Trophoblast cell (in vitro differentiated cells and primary cell): Measurements from ENCODE around the gene CNPPD1.
A peak's percentile ranks its signal among the peaks of the same experiment; 100 is the strongest.

Experiments
- DNase-seq, 2 donors: peaks; one replicate each; pipeline ENCODE4 v3.0.0-alpha.2; 2016
- H2AFZ ChIP-seq: 2 replicates; pipeline ENCODE4 v1.6.1; 2013; ENCODE audit warnings: low read length, moderate library complexity, mild to moderate bottlenecking; ENCODE audit not compliant: insufficient read depth, poor library complexity
- H2AK5ac ChIP-seq: 2 replicates; pipeline ENCODE4 v1.6.1; 2013; ENCODE audit warnings: mild to moderate bottlenecking, low read length
- H2BK120ac ChIP-seq: 2 replicates; pipeline ENCODE4 v1.6.1; 2013; ENCODE audit warnings: low read length, mild to moderate bottlenecking, moderate library complexity; ENCODE audit not compliant: insufficient read depth, poor library complexity
- H2BK12ac ChIP-seq: 2 replicates; pipeline ENCODE4 v1.6.1; 2013; ENCODE audit warnings: mild to moderate bottlenecking, low read length, moderate library complexity
- H2BK5ac ChIP-seq: 2 replicates; pipeline ENCODE4 v1.6.1; 2013; ENCODE audit warnings: low read length, low read depth, moderate library complexity, mild to moderate bottlenecking; ENCODE audit not compliant: poor library complexity
- H3K14ac ChIP-seq: 2 replicates; pipeline ENCODE4 v1.6.1; 2013; ENCODE audit warnings: mild to moderate bottlenecking, low read length
- H3K18ac ChIP-seq: 2 replicates; pipeline ENCODE4 v1.6.1; 2013; ENCODE audit warnings: mild to moderate bottlenecking, low read length
- H3K23ac ChIP-seq: 2 replicates; pipeline ENCODE4 v1.6.1; 2013; ENCODE audit warnings: low read length
- H3K27ac ChIP-seq: 2 replicates; pipeline ENCODE4 v1.5.1; 2013; ENCODE audit warnings: low read depth, mild to moderate bottlenecking, inconsistent platforms, low read length, moderate library complexity
- H3K27me3 ChIP-seq: 2 replicates; pipeline ENCODE4 v1.6.1; 2013; ENCODE audit warnings: inconsistent platforms, mild to moderate bottlenecking, low read length, moderate library complexity; ENCODE audit not compliant: insufficient read depth
- H3K36me3 ChIP-seq, 2 experiments: 1 replicate in 1 of 2; 2 replicates in 1 of 2; pipeline ENCODE4 v1.6.1; 2013; ENCODE audit warnings: low read length in 2 of 2, mild to moderate bottlenecking in 2 of 2, moderate library complexity in 1 of 2; ENCODE audit not compliant: insufficient read depth in 2 of 2, control insufficient read depth in 1 of 2
- H3K4ac ChIP-seq: 2 replicates; pipeline ENCODE4 v1.6.1; 2013; ENCODE audit warnings: low read depth, mild to moderate bottlenecking, low read length, moderate library complexity
- H3K4me1 ChIP-seq, 2 experiments: 1 replicate in 1 of 2; 2 replicates in 1 of 2; pipeline ENCODE4 v1.6.1; 2013; ENCODE audit warnings: low read length in 2 of 2, mild to moderate bottlenecking in 2 of 2, moderate library complexity in 1 of 2; ENCODE audit not compliant: insufficient read depth in 2 of 2, control insufficient read depth in 1 of 2
- H3K4me2 ChIP-seq: 2 replicates; pipeline ENCODE4 v1.6.1; 2013; ENCODE audit warnings: inconsistent platforms, mild to moderate bottlenecking, low read length, moderate library complexity
- H3K4me3 ChIP-seq: 2 replicates; pipeline ENCODE4 v1.5.1; 2013; ENCODE audit warnings: mild to moderate bottlenecking, low read depth, low read length, inconsistent platforms
- H3K79me1 ChIP-seq: one replicate; pipeline ENCODE4 v1.6.1; 2013; ENCODE audit warnings: low read length
- H3K79me2 ChIP-seq: 2 replicates; pipeline ENCODE4 v1.6.1; 2013; ENCODE audit warnings: low read length, mild to moderate bottlenecking; ENCODE audit not compliant: control insufficient read depth, insufficient read depth, poor library complexity
- H3K9ac ChIP-seq: 2 replicates; pipeline ENCODE4 v1.6.1; 2013; ENCODE audit warnings: mild to moderate bottlenecking, low read length
- H3K9me3 ChIP-seq: 2 replicates; pipeline ENCODE4 v1.6.1; 2013; ENCODE audit warnings: low read depth, mild to moderate bottlenecking, control low read depth, inconsistent platforms, low read length; ENCODE audit not compliant: insufficient read depth
- H4K12ac ChIP-seq: 2 replicates; pipeline ENCODE4 v1.6.1; 2013; ENCODE audit warnings: low read depth, mild to moderate bottlenecking, low read length, moderate library complexity
- H4K8ac ChIP-seq: 2 replicates; pipeline ENCODE4 v1.6.1; 2013; ENCODE audit warnings: low read depth, mild to moderate bottlenecking, low read length, moderate library complexity
- H4K91ac ChIP-seq: one replicate; pipeline ENCODE4 v1.6.1; 2013; ENCODE audit warnings: low read depth, mild to moderate bottlenecking, low read length, moderate library complexity
- WGBS: extraction: QIAGEN DNeasy Blood & Tissue Kit; methylation state at CpG from one replicate; pipeline ENCODE4 v1.1.7; 2013; ENCODE audit warnings: missing lambda C conversion rate; ENCODE audit not compliant: insufficient read length, insufficient coverage; ENCODE audit errors: extremely low coverage; 5-methylcytosine and 5-hydroxymethylcytosine counted together

The CNPPD1 gene

GRCh38 chr2:219220652-219221402 is 44.1 kb upstream of the CNPPD1 start:
- Histone ChIP-seq H3K14ac (no peak overlapping the region), H4K91ac (no peak overlapping the region), H3K23ac (no peak overlapping the region), H3K18ac (no peak overlapping the region), H4K8ac (no peak overlapping the region), H3K4me3 (no peak overlapping the region), H2AK5ac (no peak overlapping the region), H3K4ac (no peak overlapping the region), H3K27me3 (no peaks in the 10 kb centered on the region), H4K12ac (no peak overlapping the region), H3K79me1 (peaks cover 12% of the 10 kb centered on the region), H3K9me3 (no peaks in the 10 kb centered on the region), H2AFZ (no peak overlapping the region), H2BK5ac (no peak overlapping the region), H3K79me2 (peaks cover 8% of the 10 kb centered on the region), H3K4me1 (peaks cover 10 to 15% of the 10 kb centered on the region in 2 experiments), H3K9ac (no peak overlapping the region), H2BK12ac (no peak overlapping the region), H3K36me3 (peaks cover 59 to 61% of the 10 kb centered on the region in 2 experiments), H3K4me2 (no peak overlapping the region), H3K27ac (no peak overlapping the region), H2BK120ac (no peak overlapping the region)
- no CpG with 5 or more reads among the region's 19 CpGs for WGBS
- no peak for DNase-seq

GRCh38 chr2:219219784-219220532 is 43.2 kb upstream of the CNPPD1 start:
- H2BK120ac ChIP-seq, result no peak overlapping the region
- no peak for DNase-seq
- no peak overlapping the region for H3K27ac ChIP-seq
- H3K4me1 ChIP-seq, result peaks cover 10 to 15% of the 10 kb centered on the region in 2 experiments
- H3K18ac ChIP-seq, result no peak overlapping the region
- no peak overlapping the region for H2AFZ ChIP-seq
- H3K4me2 ChIP-seq, result no peak overlapping the region
- H3K79me1 ChIP-seq, result peaks cover 12% of the 10 kb centered on the region
- no peak overlapping the region for H4K91ac ChIP-seq
- no peak overlapping the region for H3K9ac ChIP-seq
- no peaks in the 10 kb centered on the region for H3K9me3 ChIP-seq
- H3K27me3 ChIP-seq, result no peaks in the 10 kb centered on the region
- no CpG with 5 or more reads among the region's 18 CpGs for WGBS
- H3K23ac ChIP-seq, result no peak overlapping the region
- no peak overlapping the region for H2BK5ac ChIP-seq
- H2BK12ac ChIP-seq, result no peak overlapping the region
- no peak overlapping the region for H3K4me3 ChIP-seq
- peaks cover 8% of the 10 kb centered on the region for H3K79me2 ChIP-seq
- no peak overlapping the region for H2AK5ac ChIP-seq
- H3K14ac ChIP-seq, result no peak overlapping the region
- H3K36me3 ChIP-seq, result peaks cover 50 to 53% of the 10 kb centered on the region in 2 experiments
- no peak overlapping the region for H4K8ac ChIP-seq
- no peak overlapping the region for H3K4ac ChIP-seq
- no peak overlapping the region for H4K12ac ChIP-seq

GRCh38 chr2:219218732-219219701 is 42.3 kb upstream of the CNPPD1 start, which contains the start of gene ABCB6:
ABCB6 (minus strand) TSS chr2:219218958; CDS start chr2:219218673, 285 bp downstream.
- Histone ChIP-seq H3K4me3 (peak within 1 kb of the TSS; percentile 80), H3K23ac (no peak within 1 kb of the TSS)
- WGBS, result no CpG with 5 or more reads among the region's 71 CpGs

More at GRCh38 chr2:219218732-219219701, 42.3 kb upstream of the CNPPD1 start, which contains the start of gene ABCB6:
- Histone ChIP-seq H3K18ac (peak within 1 kb of the TSS; percentile 66), H2BK120ac (peak within 1 kb of the TSS; percentile 59), H3K27ac (peak within 1 kb of the TSS; percentile 82), H3K4ac (peak within 1 kb of the TSS; percentile 24), H4K91ac (peak within 1 kb of the TSS; percentile 65), H3K9ac (peak within 1 kb of the TSS; percentile 35), H2BK12ac (peak within 1 kb of the TSS; percentile 51), H3K79me2 (peaks cover 8% of the 10 kb centered on the region), H3K36me3 (peaks cover 50 to 53% of the 10 kb centered on the region in 2 experiments), H4K8ac (peak within 1 kb of the TSS; percentile 59), H3K4me2 (peak within 1 kb of the TSS; percentile 79), H4K12ac (peak within 1 kb of the TSS; percentile 45), H3K27me3 (no peaks in the 10 kb centered on the region), H2AFZ (peak within 1 kb of the TSS; percentile 65), H3K9me3 (no peaks in the 10 kb centered on the region), H2BK5ac (peak within 1 kb of the TSS; percentile 75), H3K4me1 (peaks cover 10 to 15% of the 10 kb centered on the region in 2 experiments), H2AK5ac (peak within 1 kb of the TSS; percentile 34), H3K14ac (peak within 1 kb of the TSS; percentile 63), H3K79me1 (peaks cover 12% of the 10 kb centered on the region)
- peak; percentile 89 for DNase-seq
